ENCODE data around the gene HDAC4. TPM values are rescaled to one million over a fixed set of nuclear protein-coding genes. Genes with fewer than 3 reads are reported as not detected.
A peak's percentile ranks its signal among the peaks of the same experiment; 100 is the strongest.

Gene HDAC4
- total RNA-seq, 1 experiment from 2014 or later: 47.6 TPM

GRCh38 chr2:239323447-239323846 lies 77.4 kb downstream of the HDAC4 start:
- peaks cover 27% of the 10 kb centered on the region; the same call in 1 of the 2 replicates for H3K79me2 ChIP-seq (ENCODE audit: insufficient read depth, low read length)
- BruUV-seq (replicated peaks): no TSS peak
- DNase-seq (ENCODE audit: low read depth, low spot score) (no peak), ATAC-seq (peak; percentile 83)
- no peak overlapping the region for H3K27ac ChIP-seq (ENCODE audit: low read depth, low read length)
- no peaks in the 10 kb centered on the region for H3K9me2 ChIP-seq (ENCODE audit: insufficient read depth)
- no peak for TF ChIP-seq POLR2AphosphoS5 (IDR thresholded peaks at IDR 0.05; ENCODE audit: low read depth, low read length)
- TF ChIP-seq MAX (IDR thresholded peaks at IDR 0.05): peak; percentile 55
- no peak overlapping the region for H2AFZ ChIP-seq (ENCODE audit: low read depth, low read length, poor library complexity, severe bottlenecking)
- no peaks in the 10 kb centered on the region for H4K20me1 ChIP-seq (ENCODE audit: insufficient read depth)
- CTCF ChIA-PET: no interaction called here
- H3K27me3 ChIP-seq (ENCODE audit: insufficient read depth, low read length): no peaks in the 10 kb centered on the region
- RAD21 ChIA-PET (ENCODE audit: low non-redundant PET in 1 of 2, low total read pairs in 2 of 2, uncharacterized antibody in 2 of 2, unreplicated experiment in 2 of 2): no interaction called here
- no peak overlapping the region for H3K4me3 ChIP-seq (replicated peaks in 1 of 2; ENCODE audit: low read depth in 1 of 2, low read length in 2 of 2)
- POLR2A ChIA-PET: no interaction called here
- H3K36me3 ChIP-seq (ENCODE audit: control insufficient read depth in 1 of 2, insufficient read depth in 2 of 2, low read length in 2 of 2): no peaks in the 10 kb centered on the region
- H3K9me3 ChIP-seq (ENCODE audit: control insufficient read depth in 1 of 2, insufficient read depth in 1 of 2, low read depth in 1 of 2, low read length in 2 of 2): no peaks in the 10 kb centered on the region
- H3K9ac ChIP-seq (ENCODE audit: low read length): peak overlapping the region; percentile 39
- H3K4me1 ChIP-seq (ENCODE audit: control insufficient read depth in 1 of 2, insufficient read depth in 2 of 2, low read length in 2 of 2): peaks cover 41 to 78% of the 10 kb centered on the region in 2 experiments
- intact Hi-C loops (cut with micrococcal nuclease): no loop called here
- peak overlapping the region; percentile 64 for H3K4me2 ChIP-seq (ENCODE audit: low read length)

GRCh38 chr2:239322416-239323086 lies 78.3 kb downstream of the HDAC4 start:
- Histone ChIP-seq H4K20me1 (ENCODE audit: insufficient read depth) (no peaks in the 10 kb centered on the region), H2AFZ (ENCODE audit: low read depth, low read length, poor library complexity, severe bottlenecking) (no peak overlapping the region), H3K36me3 (ENCODE audit: control insufficient read depth in 1 of 2, insufficient read depth in 2 of 2, low read length in 2 of 2) (no peaks in the 10 kb centered on the region), H3K9me3 (ENCODE audit: control insufficient read depth in 1 of 2, insufficient read depth in 1 of 2, low read depth in 1 of 2, low read length in 2 of 2) (no peaks in the 10 kb centered on the region), H3K4me3 (replicated peaks in 1 of 2; ENCODE audit: low read depth in 1 of 2, low read length in 2 of 2) (no peak overlapping the region; a peak in 1 of 4 replicates), H3K4me2 (ENCODE audit: low read length) (peak overlapping the region; percentile 64), H3K27ac (ENCODE audit: low read depth, low read length) (peak overlapping the region; percentile 21; the same call in 1 of the 2 replicates), H3K27me3 (ENCODE audit: insufficient read depth, low read length) (no peaks in the 10 kb centered on the region), H3K4me1 (ENCODE audit: control insufficient read depth in 1 of 2, insufficient read depth in 2 of 2, low read length in 2 of 2) (peaks cover 43 to 72% of the 10 kb centered on the region in 2 experiments), H3K9ac (ENCODE audit: low read length) (peak overlapping the region; percentile 39), H3K79me2 (ENCODE audit: insufficient read depth, low read length) (peaks cover 29% of the 10 kb centered on the region; the same call in 1 of the 2 replicates), H3K9me2 (ENCODE audit: insufficient read depth) (no peaks in the 10 kb centered on the region)
- DNase-seq (ENCODE audit: low read depth, low spot score): no peak
- TF ChIP-seq RAD21 (IDR thresholded peaks at IDR 0.05; ENCODE audit: low read depth) (no peak), FOSL1 (IDR thresholded peaks at IDR 0.05; ENCODE audit: low read depth) (peak; percentile 36)
- ChIA-PET CTCF (no interaction called here), POLR2A (no interaction called here), RAD21 (ENCODE audit: low non-redundant PET in 1 of 2, low total read pairs in 2 of 2, uncharacterized antibody in 2 of 2, unreplicated experiment in 2 of 2) (no interaction called here)
- ATAC-seq: peak; percentile 56
- intact Hi-C loops (cut with micrococcal nuclease): no loop called here
- no TSS peak for BruUV-seq (replicated peaks)
